GM18907 (cell line): ENCODE measurements around the gene OFD1.
A peak's percentile ranks its signal among the peaks of the same experiment; 100 is the strongest.

Experiments used
- ATAC-seq: cut with Tn5 transposase; IDR thresholded peaks from one replicate; pipeline ENCODE4 v1.9.1; 2021; ENCODE audit warnings: mild to moderate bottlenecking, moderate library complexity; ENCODE audit not compliant: unreplicated experiment

OFD1 gene

GRCh38 chrX:13752141-13752540 lies 17.6 kb downstream of the OFD1 start:
- no peak for ATAC-seq

- peak; percentile 67 for ATAC-seq
Measured at GRCh38 chrX:13752646-13753045, 18.1 kb downstream of the OFD1 start.

GRCh38 chrX:13754765-13755164 lies 20.2 kb downstream of the OFD1 start:
- ATAC-seq, result no peak

- no peak for ATAC-seq
Measured at GRCh38 chrX:13755254-13755653, 20.7 kb downstream of the OFD1 start.

GRCh38 chrX:13756381-13756780 lies 21.8 kb downstream of the OFD1 start:
- ATAC-seq, result no peak

- peak; percentile 62 for ATAC-seq
Measured at GRCh38 chrX:13759152-13759718, 24.7 kb downstream of the OFD1 start.

- no peak for ATAC-seq
Measured at GRCh38 chrX:13760426-13760825, 25.9 kb downstream of the OFD1 start.

- peak; percentile 68 for ATAC-seq
Measured at GRCh38 chrX:13761606-13762414, 27.3 kb downstream of the OFD1 start.

GRCh38 chrX:13763489-13763888 lies 28.9 kb downstream of the OFD1 start:
- ATAC-seq, result no peak

GRCh38 chrX:13764281-13764680 lies 29.7 kb downstream of the OFD1 start:
- ATAC-seq, result no peak

- no peak for ATAC-seq
Measured at GRCh38 chrX:13764765-13765164, 30.2 kb downstream of the OFD1 start.

- ATAC-seq, result no peak
Measured at GRCh38 chrX:13768939-13769338, 34.4 kb downstream of the OFD1 start.

GRCh38 chrX:13770013-13770535 lies 35.5 kb downstream of the OFD1 start:
- ATAC-seq, result no peak

- ATAC-seq, result no peak
Measured at GRCh38 chrX:13774696-13775095, 40.1 kb downstream of the OFD1 start.

GRCh38 chrX:13775837-13776236 lies 41.3 kb downstream of the OFD1 start:
- ATAC-seq, result no peak

- ATAC-seq, result no peak
Measured at GRCh38 chrX:13776387-13776786, 41.8 kb downstream of the OFD1 start.

GRCh38 chrX:13778916-13779315 lies 44.4 kb downstream of the OFD1 start:
- no peak for ATAC-seq

- no peak for ATAC-seq
Measured at GRCh38 chrX:13780868-13781427, 46.4 kb downstream of the OFD1 start.

GRCh38 chrX:13786048-13786447 lies 51.5 kb downstream of the OFD1 start:
- ATAC-seq, result no peak

GRCh38 chrX:13790206-13791131 lies 55.9 kb downstream of the OFD1 start:
- ATAC-seq, result no peak

- no peak for ATAC-seq
Measured at GRCh38 chrX:13791145-13791544, 56.6 kb downstream of the OFD1 start.
